ENCODE data around the gene GALNT18.

DNA sequence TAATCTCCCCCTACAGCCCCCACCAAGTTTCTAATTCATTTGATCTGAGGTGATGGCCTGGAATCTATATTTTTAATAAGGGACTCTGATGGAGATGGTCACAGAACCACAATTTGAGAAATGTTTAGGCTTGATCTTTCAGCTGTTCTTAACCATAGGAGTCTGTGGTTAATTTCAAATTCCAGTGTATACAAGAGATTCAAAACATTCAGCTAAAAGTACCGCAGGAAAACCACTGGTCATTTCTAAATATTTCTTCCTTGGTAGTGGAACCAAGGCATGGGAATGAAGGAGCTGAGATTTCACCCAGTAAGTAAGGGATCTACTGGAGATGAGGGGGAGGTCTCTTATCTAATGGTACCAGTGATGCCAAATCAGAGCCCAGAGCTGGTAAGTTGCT lies 18.3 kb upstream of the GALNT18 start:
- TF ChIP-seq POLR2A (IDR thresholded peaks at IDR 0.05), result no peak
- TF ChIP-seq, protein P1, sequence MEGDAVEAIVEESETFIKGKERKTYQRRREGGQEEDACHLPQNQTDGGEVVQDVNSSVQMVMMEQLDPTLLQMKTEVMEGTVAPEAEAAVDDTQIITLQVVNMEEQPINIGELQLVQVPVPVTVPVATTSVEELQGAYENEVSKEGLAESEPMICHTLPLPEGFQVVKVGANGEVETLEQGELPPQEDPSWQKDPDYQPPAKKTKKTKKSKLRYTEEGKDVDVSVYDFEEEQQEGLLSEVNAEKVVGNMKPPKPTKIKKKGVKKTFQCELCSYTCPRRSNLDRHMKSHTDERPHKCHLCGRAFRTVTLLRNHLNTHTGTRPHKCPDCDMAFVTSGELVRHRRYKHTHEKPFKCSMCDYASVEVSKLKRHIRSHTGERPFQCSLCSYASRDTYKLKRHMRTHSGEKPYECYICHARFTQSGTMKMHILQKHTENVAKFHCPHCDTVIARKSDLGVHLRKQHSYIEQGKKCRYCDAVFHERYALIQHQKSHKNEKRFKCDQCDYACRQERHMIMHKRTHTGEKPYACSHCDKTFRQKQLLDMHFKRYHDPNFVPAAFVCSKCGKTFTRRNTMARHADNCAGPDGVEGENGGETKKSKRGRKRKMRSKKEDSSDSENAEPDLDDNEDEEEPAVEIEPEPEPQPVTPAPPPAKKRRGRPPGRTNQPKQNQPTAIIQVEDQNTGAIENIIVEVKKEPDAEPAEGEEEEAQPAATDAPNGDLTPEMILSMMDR (IDR thresholded peaks at IDR 0.05), result no peak

Data from right lobe of liver (tissue), 4 donors.